PC-9 (cell line): ENCODE results near the gene LMBR1.
"Not testable (repeated sequence)": the region's sequence is repeated elsewhere in the genome, so short reads cannot be mapped to it uniquely, and the experiment has no call there.

Experiments
- EZH2 ChIP-seq: fragments of 200-600 bp; sonication (generic); IDR thresholded peaks from 2 replicates; pipeline ENCODE4 v1.8.0; 2017; ENCODE audit warnings: antibody characterized with exemption, low read depth
- TF ChIP-seq, protein P1 (sequence below): fragments of 200-600 bp; sonication (generic); conservative IDR thresholded peaks from 2 replicates; pipeline ENCODE4 v1.6.1; 2017; ENCODE audit warnings: mixed run types, antibody characterized with exemption, mild to moderate bottlenecking, moderate library complexity

DNA sequence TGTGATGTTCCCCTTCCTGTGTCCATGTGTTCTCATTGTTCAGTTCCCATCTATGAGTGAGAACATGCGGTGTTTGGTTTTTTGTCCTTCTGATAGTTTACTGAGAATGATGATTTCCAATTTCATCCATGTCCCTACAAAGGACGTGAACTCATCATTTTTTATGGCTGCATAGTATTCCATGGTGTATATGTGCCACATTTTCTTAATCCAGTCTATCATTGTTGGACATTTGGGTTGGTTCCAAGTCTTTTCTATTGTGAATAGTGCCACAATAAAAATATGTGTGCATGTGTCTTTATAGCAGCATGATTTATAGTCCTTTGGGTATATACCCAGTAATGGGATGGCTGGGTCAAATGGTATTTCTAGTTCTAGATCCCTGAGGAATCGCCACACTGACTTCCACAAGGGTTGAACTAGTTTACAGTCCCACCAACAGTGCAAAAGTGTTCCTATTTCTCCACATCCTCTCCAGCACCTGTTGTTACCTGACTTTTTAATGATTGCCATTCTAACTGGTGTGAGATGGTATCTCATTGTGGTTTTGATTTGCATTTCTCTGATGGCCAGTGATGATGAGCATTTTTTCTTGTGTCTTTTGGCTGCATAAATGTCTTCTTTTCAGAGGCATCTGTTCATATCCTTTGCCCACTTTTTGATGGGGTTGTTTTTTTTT lies 16.7 kb upstream of the LMBR1 start:
- TF ChIP-seq, protein P1, sequence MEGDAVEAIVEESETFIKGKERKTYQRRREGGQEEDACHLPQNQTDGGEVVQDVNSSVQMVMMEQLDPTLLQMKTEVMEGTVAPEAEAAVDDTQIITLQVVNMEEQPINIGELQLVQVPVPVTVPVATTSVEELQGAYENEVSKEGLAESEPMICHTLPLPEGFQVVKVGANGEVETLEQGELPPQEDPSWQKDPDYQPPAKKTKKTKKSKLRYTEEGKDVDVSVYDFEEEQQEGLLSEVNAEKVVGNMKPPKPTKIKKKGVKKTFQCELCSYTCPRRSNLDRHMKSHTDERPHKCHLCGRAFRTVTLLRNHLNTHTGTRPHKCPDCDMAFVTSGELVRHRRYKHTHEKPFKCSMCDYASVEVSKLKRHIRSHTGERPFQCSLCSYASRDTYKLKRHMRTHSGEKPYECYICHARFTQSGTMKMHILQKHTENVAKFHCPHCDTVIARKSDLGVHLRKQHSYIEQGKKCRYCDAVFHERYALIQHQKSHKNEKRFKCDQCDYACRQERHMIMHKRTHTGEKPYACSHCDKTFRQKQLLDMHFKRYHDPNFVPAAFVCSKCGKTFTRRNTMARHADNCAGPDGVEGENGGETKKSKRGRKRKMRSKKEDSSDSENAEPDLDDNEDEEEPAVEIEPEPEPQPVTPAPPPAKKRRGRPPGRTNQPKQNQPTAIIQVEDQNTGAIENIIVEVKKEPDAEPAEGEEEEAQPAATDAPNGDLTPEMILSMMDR: not testable (repeated sequence)
- TF ChIP-seq EZH2: not testable (repeated sequence)
